NCI-H446 (cell line): ENCODE measurements around the gene TICRR.
A peak's percentile ranks its signal among the peaks of the same experiment; 100 is the strongest.

Experiments
- DNase-seq, 2 experiments: peaks; one replicate each; lab custom pipeline; 2025; lab: John Stamatoyannopoulos, UW

TICRR gene

GRCh38 chr15:89654847-89655805 is 79.9 kb downstream of the TICRR start, which contains the start of gene KIF7:
Gene KIF7 (minus strand): TSS chr15:89655467. CDS start chr15:89652930, 2,537 bp downstream.
- no peak for DNase-seq

GRCh38 chr15:89656116-89656815 is 81.0 kb downstream of the TICRR start:
- no peak for DNase-seq

- DNase-seq, result no peak
Observed at GRCh38 chr15:89657686-89658200, 82.5 kb downstream of the TICRR start.

GRCh38 chr15:89659295-89659694 is 84.0 kb downstream of the TICRR start:
- DNase-seq, result no peak

GRCh38 chr15:89660556-89660955 is 85.3 kb downstream of the TICRR start:
- no peak for DNase-seq

GRCh38 chr15:89662893-89663626 is 87.8 kb downstream of the TICRR start:
- peak; percentile 27 to 87 for DNase-seq

- DNase-seq, result peak in 1 of 2 experiments; percentile 10
Observed at GRCh38 chr15:89664441-89665350, 89.4 kb downstream of the TICRR start.

GRCh38 chr15:89665449-89666181 is 90.3 kb downstream of the TICRR start:
- DNase-seq, result no peak

- DNase-seq, result no peak
Observed at GRCh38 chr15:89666184-89666857, 91.1 kb downstream of the TICRR start.

- DNase-seq, result no peak
Observed at GRCh38 chr15:89666858-89667705, 91.8 kb downstream of the TICRR start.

- no peak for DNase-seq
Observed at GRCh38 chr15:89667706-89667960, 92.4 kb downstream of the TICRR start.

- DNase-seq, result no peak
Observed at GRCh38 chr15:89668171-89668570, 92.9 kb downstream of the TICRR start.

- DNase-seq, result no peak
Observed at GRCh38 chr15:89669309-89669865, 94.1 kb downstream of the TICRR start.

- DNase-seq, result no peak
Observed at GRCh38 chr15:89669941-89670340, 94.7 kb downstream of the TICRR start.

GRCh38 chr15:89670971-89671560 is 95.8 kb downstream of the TICRR start:
- no peak for DNase-seq

GRCh38 chr15:89671687-89672086 is 96.4 kb downstream of the TICRR start:
- DNase-seq, result no peak

GRCh38 chr15:89672221-89673164 is 97.2 kb downstream of the TICRR start:
- peak in 1 of 2 experiments; percentile 52 for DNase-seq
